Right lobe of liver (tissue), 4 donors: ENCODE results near the gene NAA30.

ENCODE experiments used
- POLR2A ChIP-seq: fragments of 450-650 bp; IDR thresholded peaks from one replicate; pipeline ENCODE4 v1.6.1; 2017; ENCODE audit warnings: antibody characterized with exemption, mild to moderate bottlenecking
- TF ChIP-seq, protein P1 (sequence below), 4 donors: fragments of 200-600 bp in 3 of 4; fragments of 450-650 bp in 1 of 4; IDR thresholded peaks; one replicate each; pipeline versions ENCODE4 v1.5.1 to v1.8.0; 2016 to 2022; ENCODE audit warnings: antibody characterized with exemption in 4 of 4, mild to moderate bottlenecking in 2 of 4
- donor health status: DM: no; HTN: no; CAD: no.
- donor health status: DM: no; HTN: no; CAD: no.
- donor health status: DM: no; HTN: yes; CAD: no.

DNA sequence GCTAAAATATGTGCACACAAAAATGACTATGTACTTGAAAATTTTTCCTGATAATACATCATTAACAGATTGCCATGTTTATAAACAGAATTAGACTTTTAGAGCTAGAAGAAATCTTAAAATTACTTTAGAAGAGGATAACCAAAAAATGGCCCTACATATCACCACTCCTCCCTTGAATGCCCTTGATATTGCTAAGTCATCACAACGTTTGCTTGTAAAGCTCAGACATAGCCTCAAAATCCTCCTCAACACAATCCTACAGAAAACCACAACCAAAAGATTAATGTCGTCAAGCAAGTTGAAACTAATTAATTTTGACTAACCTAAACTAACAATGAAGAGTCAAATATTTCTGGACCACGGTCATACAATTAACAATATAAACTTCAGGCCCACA is 19.4 kb upstream of the NAA30 start:
- TF ChIP-seq, protein P1, sequence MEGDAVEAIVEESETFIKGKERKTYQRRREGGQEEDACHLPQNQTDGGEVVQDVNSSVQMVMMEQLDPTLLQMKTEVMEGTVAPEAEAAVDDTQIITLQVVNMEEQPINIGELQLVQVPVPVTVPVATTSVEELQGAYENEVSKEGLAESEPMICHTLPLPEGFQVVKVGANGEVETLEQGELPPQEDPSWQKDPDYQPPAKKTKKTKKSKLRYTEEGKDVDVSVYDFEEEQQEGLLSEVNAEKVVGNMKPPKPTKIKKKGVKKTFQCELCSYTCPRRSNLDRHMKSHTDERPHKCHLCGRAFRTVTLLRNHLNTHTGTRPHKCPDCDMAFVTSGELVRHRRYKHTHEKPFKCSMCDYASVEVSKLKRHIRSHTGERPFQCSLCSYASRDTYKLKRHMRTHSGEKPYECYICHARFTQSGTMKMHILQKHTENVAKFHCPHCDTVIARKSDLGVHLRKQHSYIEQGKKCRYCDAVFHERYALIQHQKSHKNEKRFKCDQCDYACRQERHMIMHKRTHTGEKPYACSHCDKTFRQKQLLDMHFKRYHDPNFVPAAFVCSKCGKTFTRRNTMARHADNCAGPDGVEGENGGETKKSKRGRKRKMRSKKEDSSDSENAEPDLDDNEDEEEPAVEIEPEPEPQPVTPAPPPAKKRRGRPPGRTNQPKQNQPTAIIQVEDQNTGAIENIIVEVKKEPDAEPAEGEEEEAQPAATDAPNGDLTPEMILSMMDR (IDR thresholded peaks at IDR 0.05) = no peak
- no peak for TF ChIP-seq POLR2A
